Testis (tissue), 2 donors: ENCODE data around the gene KLHDC4.

ENCODE experiments used
- POLR2A ChIP-seq: fragments of 450-650 bp; IDR thresholded peaks from one replicate; pipeline ENCODE4 v1.6.1; 2017; ENCODE audit warnings: antibody characterized with exemption, mild to moderate bottlenecking, moderate library complexity
- TF ChIP-seq, protein P1 (sequence below), 3 experiments: fragments of 450-650 bp in 2 of 3; fragments of 200-600 bp in 1 of 3; sonication (generic) in 1 of 3; IDR thresholded peaks; one replicate each; pipeline ENCODE4 v1.5.1; 2016 to 2019; ENCODE audit warnings: antibody characterized with exemption in 3 of 3, mild to moderate bottlenecking in 2 of 3, moderate library complexity in 1 of 3

DNA sequence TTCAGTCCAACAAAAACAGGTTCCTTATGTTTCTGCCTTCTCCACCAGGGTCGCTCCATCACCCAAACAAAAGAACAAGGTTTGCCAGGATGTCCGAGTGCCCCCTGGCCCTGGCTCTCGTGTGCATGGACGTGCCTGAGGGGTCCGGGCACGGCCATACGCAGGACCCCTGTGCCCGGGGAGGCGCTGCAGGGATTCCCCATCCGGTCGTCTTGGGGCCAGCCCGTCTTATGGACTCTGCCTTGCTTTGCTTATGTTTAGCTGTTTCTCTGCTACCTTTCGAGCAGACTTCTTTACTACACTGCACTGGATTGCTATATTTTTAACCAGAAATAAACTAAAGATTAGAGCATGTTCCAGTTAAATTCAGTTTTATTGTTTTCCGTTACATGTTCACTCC is 68.0 kb downstream of the KLHDC4 start:
- TF ChIP-seq, protein P1, sequence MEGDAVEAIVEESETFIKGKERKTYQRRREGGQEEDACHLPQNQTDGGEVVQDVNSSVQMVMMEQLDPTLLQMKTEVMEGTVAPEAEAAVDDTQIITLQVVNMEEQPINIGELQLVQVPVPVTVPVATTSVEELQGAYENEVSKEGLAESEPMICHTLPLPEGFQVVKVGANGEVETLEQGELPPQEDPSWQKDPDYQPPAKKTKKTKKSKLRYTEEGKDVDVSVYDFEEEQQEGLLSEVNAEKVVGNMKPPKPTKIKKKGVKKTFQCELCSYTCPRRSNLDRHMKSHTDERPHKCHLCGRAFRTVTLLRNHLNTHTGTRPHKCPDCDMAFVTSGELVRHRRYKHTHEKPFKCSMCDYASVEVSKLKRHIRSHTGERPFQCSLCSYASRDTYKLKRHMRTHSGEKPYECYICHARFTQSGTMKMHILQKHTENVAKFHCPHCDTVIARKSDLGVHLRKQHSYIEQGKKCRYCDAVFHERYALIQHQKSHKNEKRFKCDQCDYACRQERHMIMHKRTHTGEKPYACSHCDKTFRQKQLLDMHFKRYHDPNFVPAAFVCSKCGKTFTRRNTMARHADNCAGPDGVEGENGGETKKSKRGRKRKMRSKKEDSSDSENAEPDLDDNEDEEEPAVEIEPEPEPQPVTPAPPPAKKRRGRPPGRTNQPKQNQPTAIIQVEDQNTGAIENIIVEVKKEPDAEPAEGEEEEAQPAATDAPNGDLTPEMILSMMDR (IDR thresholded peaks at IDR 0.05) = no peak
- TF ChIP-seq POLR2A = no peak
